Measurements from ENCODE around the gene PLEKHB1.

Gene PLEKHB1

GRCh38 chr11:73645972-73646631 lies at the start of gene PLEKHB1:
Gene PLEKHB1, plus strand, starts transcription at chr11:73646581. Its CDS starts 28 bp downstream, at chr11:73646609.
- no peak for DNase-seq

GRCh38 chr11:73597336-73597955 lies 48.9 kb upstream of the PLEKHB1 start:
- DNase-seq, result no peak

GRCh38 chr11:73597956-73598718 lies 48.2 kb upstream of the PLEKHB1 start, which contains the start of gene FAM168A:
Gene FAM168A, minus strand, starts transcription at chr11:73598112. Its CDS starts 129,638 bp downstream, at chr11:73468474.
- DNase-seq, result peak; percentile 95

GRCh38 chr11:73598719-73599379 lies 47.5 kb upstream of the PLEKHB1 start:
- no peak for DNase-seq

- DNase-seq, result no peak
Observed at GRCh38 chr11:73612601-73613140, 33.7 kb upstream of the PLEKHB1 start.

GRCh38 chr11:73614591-73614990 lies 31.8 kb upstream of the PLEKHB1 start:
- DNase-seq, result no peak

GRCh38 chr11:73622926-73623593 lies 23.3 kb upstream of the PLEKHB1 start:
- no peak for DNase-seq

GRCh38 chr11:73623686-73624085 lies 22.7 kb upstream of the PLEKHB1 start:
- peak; percentile 36 for DNase-seq

GRCh38 chr11:73625696-73626318 lies 20.6 kb upstream of the PLEKHB1 start:
- peak; percentile 25 for DNase-seq

GRCh38 chr11:73629907-73630306 lies 16.5 kb upstream of the PLEKHB1 start:
- no peak for DNase-seq

GRCh38 chr11:73632996-73633395 lies 13.4 kb upstream of the PLEKHB1 start:
- no peak for DNase-seq

- DNase-seq, result no peak
Observed at GRCh38 chr11:73633999-73634398, 12.4 kb upstream of the PLEKHB1 start.

GRCh38 chr11:73635721-73636120 lies 10.7 kb upstream of the PLEKHB1 start:
- no peak for DNase-seq

GRCh38 chr11:73636249-73636648 lies 10.1 kb upstream of the PLEKHB1 start:
- no peak for DNase-seq

- no peak for DNase-seq
Observed at GRCh38 chr11:73637012-73637411, 9.4 kb upstream of the PLEKHB1 start.

- no peak for DNase-seq
Observed at GRCh38 chr11:73640592-73640991, 5.8 kb upstream of the PLEKHB1 start.

GRCh38 chr11:73641668-73642067 lies 4.7 kb upstream of the PLEKHB1 start:
- DNase-seq, result no peak

- no peak for DNase-seq
Observed at GRCh38 chr11:73645121-73645969, 1.0 kb upstream of the PLEKHB1 start.

GRCh38 chr11:73647459-73648100 lies 1.2 kb downstream of the PLEKHB1 start:
- no peak for DNase-seq

GRCh38 chr11:73648121-73648520 lies 1.7 kb downstream of the PLEKHB1 start:
- DNase-seq, result no peak

Data from GDM1 (cell line).